NCI-H128 (cell line): ENCODE data around the gene CAMK2B.

Source experiments
- DNase-seq: peaks from one replicate; lab custom pipeline; 2025; ENCODE audit not compliant: unreplicated experiment; lab: John Stamatoyannopoulos, UW

Gene CAMK2B

GRCh38 chr7:44287488-44288380 lies 37.7 kb downstream of the CAMK2B start:
- no peak for DNase-seq

DNA sequence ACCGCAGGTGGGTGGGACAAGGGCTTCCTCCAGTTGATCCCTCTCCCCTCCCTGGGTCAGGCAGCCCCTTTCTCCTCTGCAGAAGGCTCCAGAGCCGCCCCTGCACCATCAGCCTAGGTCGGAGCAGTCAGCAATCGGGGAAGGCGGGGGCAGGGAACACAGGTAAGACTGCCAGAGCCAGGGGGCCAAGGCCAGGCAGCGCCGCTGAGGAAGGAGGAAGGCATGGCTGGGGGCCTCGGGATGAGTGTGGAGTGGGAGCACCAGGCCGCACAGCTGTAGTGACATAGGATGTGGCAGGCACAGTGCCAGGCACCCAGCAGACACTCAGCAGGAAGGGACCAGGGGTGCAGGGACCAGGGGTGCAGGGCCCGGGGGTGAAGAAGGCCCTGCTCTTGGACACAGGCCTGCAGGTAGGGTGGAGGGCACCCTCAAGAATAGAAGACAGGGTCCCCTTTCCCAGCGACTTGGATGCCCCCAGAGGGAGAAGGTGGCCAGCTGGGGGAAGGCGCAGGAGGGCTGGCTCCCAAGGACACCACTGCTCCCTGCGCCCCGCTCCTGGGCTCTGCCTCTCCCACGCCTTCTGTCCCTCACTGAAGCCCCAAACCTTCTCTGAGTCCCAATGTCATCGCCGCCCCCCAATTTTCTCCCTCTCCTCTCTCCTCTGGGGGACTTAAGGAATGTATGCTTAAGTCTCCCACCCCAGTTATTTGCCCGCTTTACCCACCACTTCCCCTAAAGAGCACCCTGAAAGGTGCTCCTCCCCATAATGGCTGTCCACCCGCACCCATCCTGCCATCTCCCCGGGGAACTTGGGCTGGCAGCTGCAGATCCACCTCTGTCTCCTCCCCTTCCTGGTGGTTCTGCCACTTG lies 38.5 kb downstream of the CAMK2B start:
- no peak for DNase-seq

DNA sequence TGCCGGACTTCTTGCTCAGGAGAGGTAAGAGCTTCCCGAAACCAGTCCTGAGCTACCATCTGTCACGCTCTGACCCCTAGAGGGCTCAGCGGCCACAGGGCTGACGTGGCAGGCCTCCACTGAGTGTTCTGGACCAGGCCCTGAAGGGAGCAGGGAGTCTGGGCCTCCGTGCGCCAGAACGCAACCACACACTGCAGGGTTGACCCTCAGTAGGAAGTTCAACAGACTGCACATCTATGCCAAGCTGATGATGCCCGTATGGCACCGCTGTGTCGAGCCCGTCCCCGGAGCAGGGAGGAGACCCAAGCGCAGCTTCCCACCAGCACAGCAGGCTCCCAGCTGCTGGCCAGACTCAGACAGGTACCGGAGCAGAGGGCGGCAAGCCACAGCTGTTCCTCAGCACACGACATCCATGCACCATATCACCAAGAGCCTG lies 39.2 kb downstream of the CAMK2B start:
- no peak for DNase-seq

DNA sequence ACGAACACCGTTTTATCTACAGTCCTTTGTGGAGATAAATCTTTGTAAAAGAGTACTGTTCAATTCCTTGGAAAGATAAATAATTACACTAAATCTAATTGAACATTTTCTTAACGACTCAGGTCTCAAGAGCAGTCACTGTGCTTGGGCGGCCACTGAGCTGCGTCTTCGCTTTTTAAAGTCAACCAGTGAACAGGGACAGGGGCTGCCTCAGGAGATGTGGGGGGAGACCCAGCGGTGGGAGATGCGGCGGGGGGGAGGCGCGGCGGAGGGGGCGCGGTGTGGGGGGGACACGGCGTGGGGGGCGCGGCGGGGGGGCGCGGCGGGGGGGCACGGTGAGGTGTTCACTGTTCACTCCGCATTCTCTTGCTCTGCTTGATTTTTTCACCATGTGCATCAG lies 39.8 kb downstream of the CAMK2B start:
- DNase-seq: no peak

DNA sequence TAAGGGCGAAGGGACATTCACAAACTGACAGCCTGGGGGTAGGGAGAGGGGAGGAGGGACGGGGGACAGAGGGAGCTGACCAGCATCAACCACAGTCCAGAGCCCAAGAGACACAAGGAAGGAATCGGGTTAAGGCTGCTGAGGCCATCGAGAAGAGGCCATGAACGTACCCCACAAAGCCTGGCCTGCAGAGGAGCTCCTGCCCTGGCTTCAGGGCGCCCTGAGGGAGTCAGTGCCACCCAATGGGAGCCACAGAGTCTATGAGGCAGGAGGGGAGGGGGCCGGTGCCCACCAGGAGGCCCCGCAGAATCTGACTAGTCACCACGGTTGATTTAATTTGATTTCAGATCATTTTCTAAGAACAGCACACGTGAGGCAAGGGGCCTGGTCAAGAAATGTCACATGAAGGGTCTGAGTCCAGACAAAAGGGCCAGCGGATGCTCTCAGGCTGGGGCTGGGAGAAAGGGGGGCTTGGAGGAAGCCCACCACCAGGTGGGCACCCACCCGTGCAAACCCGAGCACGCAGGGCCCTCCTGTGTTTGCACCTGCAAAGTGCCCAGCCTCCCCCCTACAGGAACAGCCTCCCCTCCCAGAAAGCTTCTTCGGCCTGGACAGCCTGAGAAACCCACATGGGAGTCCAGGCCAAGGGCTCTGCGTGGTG lies 40.4 kb downstream of the CAMK2B start:
- no peak for DNase-seq

DNA sequence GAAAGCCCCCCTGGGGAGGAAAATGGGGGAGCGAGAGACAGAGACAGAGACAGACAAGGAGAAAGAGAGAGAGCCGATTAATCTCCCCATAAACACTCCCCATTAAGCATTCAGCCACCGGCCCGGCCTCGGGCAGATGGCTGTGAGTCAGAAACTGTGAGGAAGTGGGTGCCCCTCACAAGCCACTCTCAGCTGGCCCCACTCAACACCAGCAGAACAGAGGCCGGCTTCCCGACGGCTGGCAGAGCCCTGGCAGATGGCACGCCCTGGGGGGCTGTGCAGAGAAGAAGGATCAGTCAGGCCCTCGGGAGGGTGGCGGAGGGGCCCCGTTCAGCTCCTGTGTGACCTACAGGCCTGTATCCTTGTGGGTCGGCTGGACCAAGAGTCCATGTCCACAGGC lies 41.2 kb downstream of the CAMK2B start:
- no peak for DNase-seq

GRCh38 chr7:44283381-44284211 lies 41.8 kb downstream of the CAMK2B start:
- no peak for DNase-seq

DNA sequence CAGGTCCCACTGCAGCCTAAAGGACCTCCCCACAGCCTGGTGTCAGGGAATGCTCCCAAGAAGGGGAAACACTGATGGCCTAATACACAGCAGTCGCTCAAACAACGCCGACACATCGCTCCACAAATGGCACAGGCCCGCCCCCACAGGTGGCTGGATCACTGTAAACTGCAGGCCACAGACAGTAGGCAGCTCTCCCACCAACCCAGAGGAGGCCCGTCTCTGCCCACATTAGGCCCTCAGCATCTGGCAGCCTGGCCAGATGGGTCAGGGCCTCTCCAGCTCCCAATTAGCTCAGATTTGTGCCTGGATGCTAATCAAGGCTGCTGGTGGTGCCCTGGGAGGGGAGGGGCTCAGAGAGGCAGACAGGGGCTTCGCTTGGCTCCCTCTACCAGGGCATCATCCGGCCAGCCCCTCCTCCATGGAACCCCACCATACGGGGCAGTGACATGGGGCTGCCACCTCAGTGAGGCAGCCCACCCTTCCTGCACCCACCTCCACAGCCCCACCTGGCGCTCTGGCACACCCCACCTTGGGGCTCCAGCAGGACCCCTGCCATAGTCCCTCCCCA lies 42.7 kb downstream of the CAMK2B start:
- no peak for DNase-seq

GRCh38 chr7:44281811-44282600 lies 43.4 kb downstream of the CAMK2B start:
- DNase-seq: no peak

DNA sequence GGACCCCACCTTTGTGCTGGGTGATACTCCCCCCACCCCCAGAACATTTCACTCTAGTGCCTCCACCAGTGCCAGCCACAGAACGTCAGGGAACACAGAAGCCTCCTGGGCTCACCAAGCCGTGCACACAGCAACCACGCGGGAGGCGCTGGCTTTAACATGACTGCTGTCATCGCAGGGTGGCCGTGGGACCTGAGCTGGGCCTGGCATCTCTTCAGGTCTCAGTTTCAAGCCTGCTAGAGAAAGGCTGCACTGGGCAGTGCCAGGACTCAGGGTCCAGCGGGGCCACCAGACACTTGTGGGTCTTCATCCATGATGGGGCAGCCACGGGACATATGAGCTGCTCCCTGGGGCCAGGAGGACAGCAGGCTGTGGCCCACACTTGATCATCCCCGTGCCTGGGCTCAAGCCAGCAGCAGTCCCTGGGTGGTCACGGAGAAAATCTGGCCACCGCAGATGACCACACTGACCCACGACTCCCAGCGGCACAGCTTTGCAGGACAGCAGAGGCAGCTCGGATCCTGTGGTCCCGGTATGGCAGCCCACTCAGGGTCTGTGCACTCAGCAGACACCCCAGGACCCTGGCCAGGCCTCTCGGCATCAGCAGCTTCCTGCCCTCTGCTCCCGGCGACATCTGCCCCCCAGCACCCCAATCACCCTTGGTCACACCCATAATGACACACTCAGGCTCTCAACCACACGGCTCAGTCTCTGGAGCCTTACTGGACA lies 44.2 kb downstream of the CAMK2B start:
- DNase-seq: no peak

DNA sequence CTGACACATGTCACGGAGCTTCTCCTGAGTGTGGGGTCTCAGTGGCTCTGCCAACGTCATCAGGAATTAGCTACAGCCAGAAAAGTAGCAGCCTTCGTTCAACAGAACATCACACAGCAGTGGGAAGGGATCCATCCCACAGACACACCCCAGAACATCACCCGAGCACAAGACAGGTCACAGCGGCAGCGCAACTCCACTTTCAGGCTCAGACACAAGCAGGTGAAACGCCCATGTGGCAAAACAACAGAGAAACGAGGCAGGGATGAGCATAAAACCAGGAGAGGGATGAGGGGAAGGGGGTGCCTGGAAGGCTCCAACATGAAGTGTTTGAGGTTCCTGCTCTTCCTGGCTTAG lies 44.8 kb downstream of the CAMK2B start:
- DNase-seq: no peak

DNA sequence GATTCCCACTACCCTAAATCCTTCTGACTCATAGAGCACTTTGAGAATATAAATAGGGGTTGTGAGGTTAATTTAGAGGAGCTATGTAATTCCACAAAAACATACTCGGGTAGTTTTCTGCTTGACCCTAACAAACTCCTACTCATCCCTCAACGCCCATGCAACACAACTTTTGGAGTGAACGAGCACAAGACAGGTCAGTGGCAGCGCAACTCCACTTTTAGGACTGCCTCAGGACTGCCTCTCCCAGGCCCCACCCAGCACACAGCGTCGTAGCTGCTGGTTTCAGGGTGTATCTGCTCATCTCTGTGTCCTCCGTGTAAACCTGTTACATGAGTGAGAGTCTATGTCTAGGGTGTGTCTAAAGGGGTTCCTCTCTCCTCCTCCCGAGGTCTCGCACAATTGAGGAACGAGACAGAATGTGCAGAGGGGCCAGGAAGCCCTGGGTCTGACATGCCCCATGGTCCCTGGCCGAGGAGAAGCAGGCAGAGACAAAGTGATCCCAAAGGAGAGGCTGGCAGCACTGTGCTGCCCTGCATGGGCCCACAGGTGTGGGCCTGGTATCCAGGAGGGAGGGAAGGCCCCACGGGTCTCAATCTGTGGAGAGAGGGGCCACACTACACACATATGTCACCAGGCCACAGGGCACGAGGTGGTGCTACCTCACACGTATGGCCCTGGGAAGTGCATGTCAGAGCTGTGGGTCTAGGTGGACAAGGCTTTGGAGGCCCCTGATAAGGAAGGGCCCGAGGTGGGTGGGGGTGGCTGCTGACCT lies 45.5 kb downstream of the CAMK2B start:
- DNase-seq: no peak

DNA sequence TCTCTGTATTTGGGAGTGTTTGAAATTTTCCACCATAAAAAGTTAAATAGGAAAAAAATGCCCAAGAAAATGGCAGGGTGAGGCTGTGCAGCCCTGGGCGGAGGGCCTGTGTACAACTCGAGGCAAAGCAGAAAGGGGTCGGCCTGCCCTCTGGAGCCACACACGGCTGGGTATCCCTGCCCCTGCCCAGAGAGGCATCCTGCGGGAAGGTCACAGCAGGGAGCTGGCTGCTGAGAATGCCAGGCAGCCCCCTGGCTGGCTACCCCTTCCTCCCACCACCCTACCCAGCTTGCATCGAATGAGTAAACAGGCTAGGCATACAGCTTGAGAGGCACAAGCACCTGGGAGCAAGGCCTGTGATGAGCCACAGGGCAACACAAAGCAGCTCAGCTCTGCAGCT lies 46.1 kb downstream of the CAMK2B start:
- no peak for DNase-seq

DNA sequence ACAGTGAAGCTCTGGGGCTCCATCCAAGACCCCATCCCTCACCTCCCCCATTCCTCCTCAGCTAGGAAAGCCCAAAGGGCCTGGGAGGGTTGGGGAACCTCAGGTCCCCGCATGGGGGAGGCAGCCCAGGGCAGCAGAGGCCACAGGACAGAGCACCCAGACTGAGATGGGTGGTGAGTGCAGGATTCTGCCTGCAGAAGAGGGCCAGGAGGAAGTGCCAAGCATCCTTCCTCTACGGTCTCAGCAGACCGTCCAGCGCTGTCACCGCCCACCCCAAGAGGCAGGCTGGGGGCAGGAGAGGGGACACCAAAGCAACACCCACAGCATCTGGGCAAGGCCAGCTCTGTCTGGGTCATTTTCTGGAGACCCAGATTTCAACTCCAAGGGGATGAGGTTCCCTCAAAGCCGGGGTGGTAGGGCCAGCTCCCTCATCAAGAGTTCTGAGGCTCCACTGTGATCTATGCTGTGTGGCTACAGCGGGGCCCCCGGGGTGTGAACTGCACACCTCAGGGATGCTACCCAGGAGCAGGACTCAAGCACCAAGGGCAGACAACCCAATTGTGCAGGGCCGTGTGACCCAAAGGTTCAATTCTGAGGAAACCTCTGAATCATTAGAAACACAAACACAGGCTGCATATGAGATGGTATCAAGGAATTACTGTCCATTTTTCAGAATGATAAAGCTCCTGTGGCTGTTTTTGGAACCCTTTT lies 46.8 kb downstream of the CAMK2B start:
- no peak for DNase-seq

GRCh38 chr7:44277851-44278250 lies 47.5 kb downstream of the CAMK2B start:
- no peak for DNase-seq

DNA sequence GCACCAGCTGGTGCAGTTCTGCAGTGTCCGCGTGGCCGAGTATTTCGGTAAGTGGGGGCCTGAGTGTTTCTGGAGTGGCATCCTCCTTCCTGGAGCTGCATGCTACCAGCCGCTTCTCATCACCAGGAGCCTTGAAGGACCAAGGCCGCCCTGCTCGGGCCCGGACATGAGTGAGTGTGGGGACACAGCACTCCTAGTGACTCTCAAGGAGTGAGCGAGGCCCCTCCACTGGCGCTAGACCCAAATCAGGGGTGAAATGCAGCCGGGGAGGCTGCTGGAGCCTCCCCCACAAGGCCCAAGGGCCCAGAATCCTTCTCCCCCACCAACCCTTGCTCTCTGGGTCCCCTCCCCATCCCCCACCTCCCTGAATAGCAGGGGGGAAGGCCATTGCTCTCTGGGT lies 48.0 kb downstream of the CAMK2B start:
- DNase-seq: no peak

DNA sequence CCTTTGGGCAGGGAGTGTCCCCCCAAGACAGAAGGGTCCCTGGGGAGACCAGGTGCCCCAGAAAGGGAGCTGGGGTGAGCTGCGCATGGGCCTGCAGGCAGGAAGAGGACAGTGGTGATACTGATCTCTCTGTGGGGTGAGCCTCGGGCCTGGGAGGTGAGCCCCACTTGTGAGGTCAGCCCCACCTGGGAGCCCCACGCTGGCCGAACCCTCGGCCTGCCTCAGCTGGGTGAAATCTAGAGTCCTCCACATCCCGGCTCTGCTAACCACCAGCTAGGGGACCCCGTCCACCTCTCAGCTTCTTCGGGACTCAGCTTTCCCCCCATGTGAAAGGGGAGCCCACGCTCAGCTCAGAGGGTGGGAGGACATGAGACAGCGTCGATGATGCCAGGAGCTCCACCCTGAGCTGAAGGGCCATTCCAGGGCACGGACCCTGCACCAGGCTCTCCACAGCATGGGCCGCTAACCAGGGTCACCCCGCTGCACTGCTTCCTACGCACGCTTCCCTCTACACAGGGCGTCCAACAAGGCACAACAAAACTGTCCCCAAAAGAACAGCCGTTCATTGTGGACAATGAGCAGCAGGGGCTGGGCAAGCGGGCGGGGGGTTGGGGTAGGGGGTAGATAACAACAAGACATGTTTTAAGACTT lies 48.7 kb downstream of the CAMK2B start:
- no peak for DNase-seq
